Neural cell (in vitro differentiated cells): Measurements from ENCODE around the gene MVB12A.

ENCODE experiments used
- POLR2AphosphoS5 ChIP-seq: IDR thresholded peaks from 2 replicates; pipeline ENCODE4 v1.6.1; 2012
- RAD21 ChIP-seq: fragments of 450-650 bp; conservative IDR thresholded peaks from 2 replicates; pipeline ENCODE4 v1.6.1; 2014; ENCODE audit warnings: antibody characterized with exemption, mild to moderate bottlenecking, moderate library complexity

DNA sequence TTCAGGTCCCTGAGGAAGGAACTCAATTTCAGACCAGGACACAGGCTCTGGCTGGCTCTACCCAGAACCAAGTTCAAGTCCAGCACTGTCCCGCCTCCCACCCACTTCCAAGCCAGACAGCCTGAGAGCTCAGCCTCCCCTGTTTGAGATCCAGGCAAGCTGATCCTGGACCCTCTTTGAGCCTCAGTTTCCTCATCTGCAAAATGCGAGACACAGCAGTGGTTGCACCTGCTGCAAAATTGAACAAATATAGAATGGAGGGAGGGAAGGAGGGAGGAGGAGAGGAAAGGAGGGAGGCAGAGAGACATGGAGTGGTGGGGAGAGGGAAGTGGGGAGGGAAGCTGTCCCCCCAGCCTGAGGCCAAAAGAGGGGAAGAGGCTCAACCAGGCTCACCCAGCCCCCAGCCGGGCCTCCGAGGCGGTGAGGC lies 27.9 kb downstream of the MVB12A start:
- no peak for TF ChIP-seq RAD21
- TF ChIP-seq POLR2AphosphoS5: no peak
